ENCODE results near the gene CEACAM16. TPM values are rescaled to one million over a fixed set of nuclear protein-coding genes. Genes with fewer than 3 reads are reported as not detected.

CEACAM16 gene
- total and polyA plus RNA-seq, 9 of the 15 experiments (the other 6 are each of a cell fraction or from before 2014, with no cell fraction given) = not detected

- TF ChIP-seq ZNF518B (CRISPR knock-in tag; IDR thresholded peaks at IDR 0.05) (no peak), CUX1 (CRISPR knock-in tag; IDR thresholded peaks at IDR 0.05) (no peak), NRF1 (conservative IDR thresholded peaks at IDR 0.05 in 1 of 2, IDR thresholded peaks at IDR 0.05 in 1 of 2) (peak in 1 of 2 experiments; percentile 43; a peak in 1 of 4 replicates), CBX8 (IDR thresholded peaks at IDR 0.05; ENCODE audit: borderline replicate concordance, extremely low read depth, low read depth, low read length, poor library complexity, severe bottlenecking) (no peak), TBP (optimal IDR thresholded peaks at IDR 0.05; ENCODE audit: low read depth, low read length) (no peak), GTF2F1 (IDR thresholded peaks at IDR 0.05; ENCODE audit: low read depth, low read length) (no peak), ZNF277 (CRISPR knock-in tag; IDR thresholded peaks at IDR 0.05; ENCODE audit: borderline replicate concordance) (no peak), BCOR (IDR thresholded peaks at IDR 0.05) (peak; percentile 95; the same call in 1 of the 2 replicates), DMBX1 (CRISPR knock-in tag; IDR thresholded peaks at IDR 0.05; ENCODE audit: borderline replicate concordance) (no peak), PCBP2 (IDR thresholded peaks at IDR 0.05; ENCODE audit: low read depth, low read length, poor library complexity, severe bottlenecking) (no peak), C11orf30 (IDR thresholded peaks at IDR 0.05; ENCODE audit: low read depth) (peak; percentile 59; the same call in 1 of the 2 replicates), KDM1A (IDR thresholded peaks at IDR 0.05) (peak; percentile 74 to 88; a peak in 3 of 4 replicates), RBFOX2 (IDR thresholded peaks at IDR 0.05; ENCODE audit: low read depth, low read length) (peak; percentile 54), BRD9 (IDR thresholded peaks at IDR 0.05; ENCODE audit: low read depth, partially characterized antibody) (no peak), FOXK2 (conservative IDR thresholded peaks at IDR 0.05 in 1 of 2, IDR thresholded peaks at IDR 0.05 in 1 of 2; ENCODE audit: low read depth in 2 of 2) (no peak), POLR2AphosphoS2 (IDR thresholded peaks at IDR 0.05; ENCODE audit: low read length) (no peak), THRAP3 (IDR thresholded peaks at IDR 0.05; ENCODE audit: borderline replicate concordance) (no peak)
Measured at GRCh38 chr19:44746946-44747738, 48.2 kb downstream of the CEACAM16 start (continued).
